DND-41 (cell line): ENCODE measurements around the gene RXFP4.

Experiments used
- ATAC-seq: fragments of 200-7000 bp; cut with Tn5 transposase; 3 replicates; pipeline ENCODE4 v1.9.1; 2021; ENCODE audit warnings: low read depth; ENCODE audit not compliant: insufficient read depth
- DNase-seq: peaks from one replicate; pipeline ENCODE4 v3.0.0-alpha.2; 2020
- H2AFZ ChIP-seq: 2 replicates; pipeline ENCODE4 v1.6.0; 2012; ENCODE audit warnings: low read depth, low read length
- H3K27ac ChIP-seq: 2 replicates; pipeline ENCODE4 v1.5.1; 2012; ENCODE audit warnings: low read length, inconsistent platforms
- H3K27me3 ChIP-seq: fragments of 200-600 bp; sonication (generic); 2 replicates; pipeline ENCODE4 v1.6.0; 2012; ENCODE audit warnings: low read length, mild to moderate bottlenecking, inconsistent platforms; ENCODE audit not compliant: insufficient read depth, poor library complexity
- H3K36me3 ChIP-seq: 2 replicates; pipeline ENCODE4 v1.5.1; 2012; ENCODE audit warnings: low read length, inconsistent platforms; ENCODE audit not compliant: insufficient read depth
- H3K4me1 ChIP-seq: 2 replicates; pipeline ENCODE4 v1.5.1; 2012; ENCODE audit warnings: mild to moderate bottlenecking, low read length; ENCODE audit not compliant: insufficient read depth
- H3K4me2 ChIP-seq: 2 replicates; pipeline ENCODE4 v1.6.0; 2012; ENCODE audit warnings: mild to moderate bottlenecking, moderate library complexity, low read length, inconsistent platforms; ENCODE audit not compliant: insufficient read depth
- H3K4me3 ChIP-seq, 2 experiments: fragments of 200-600 bp in 1 of 2; shearing (Covaris generic) in 1 of 2; 2 replicates each; pipeline ENCODE4 v1.5.1; 2012 to 2016; ENCODE audit warnings: inconsistent platforms in 2 of 2, low read length in 2 of 2, mild to moderate bottlenecking in 2 of 2, low read depth in 1 of 2, moderate library complexity in 1 of 2
- H3K79me2 ChIP-seq: 2 replicates; pipeline ENCODE4 v1.6.0; 2012; ENCODE audit warnings: low read length, inconsistent platforms; ENCODE audit not compliant: insufficient read depth
- H3K9ac ChIP-seq: 2 replicates; pipeline ENCODE4 v1.6.0; 2012; ENCODE audit warnings: low read depth, mild to moderate bottlenecking, inconsistent platforms, low read length, moderate library complexity
- H3K9me3 ChIP-seq: 2 replicates; pipeline ENCODE4 v1.5.1; 2012; ENCODE audit warnings: low read length, moderate library complexity, mild to moderate bottlenecking, inconsistent platforms; ENCODE audit not compliant: insufficient read depth, severe bottlenecking
- H4K20me1 ChIP-seq: 2 replicates; pipeline ENCODE4 v1.6.0; 2012; ENCODE audit warnings: low read length; ENCODE audit not compliant: insufficient read depth
- EZH2 ChIP-seq: IDR thresholded peaks from 3 replicates; pipeline ENCODE4 v1.6.1; 2012; ENCODE audit warnings: borderline replicate concordance, low read depth, mild to moderate bottlenecking, moderate library complexity, low read length, inconsistent platforms; ENCODE audit not compliant: severe bottlenecking
- TF ChIP-seq, protein P1 (sequence below): IDR thresholded peaks from 2 replicates; pipeline ENCODE4 v1.5.1; 2012; ENCODE audit warnings: borderline replicate concordance, low read length, moderate library complexity, mild to moderate bottlenecking; ENCODE audit not compliant: poor library complexity, severe bottlenecking; ENCODE audit errors: extremely low read depth

The RXFP4 gene

DNA sequence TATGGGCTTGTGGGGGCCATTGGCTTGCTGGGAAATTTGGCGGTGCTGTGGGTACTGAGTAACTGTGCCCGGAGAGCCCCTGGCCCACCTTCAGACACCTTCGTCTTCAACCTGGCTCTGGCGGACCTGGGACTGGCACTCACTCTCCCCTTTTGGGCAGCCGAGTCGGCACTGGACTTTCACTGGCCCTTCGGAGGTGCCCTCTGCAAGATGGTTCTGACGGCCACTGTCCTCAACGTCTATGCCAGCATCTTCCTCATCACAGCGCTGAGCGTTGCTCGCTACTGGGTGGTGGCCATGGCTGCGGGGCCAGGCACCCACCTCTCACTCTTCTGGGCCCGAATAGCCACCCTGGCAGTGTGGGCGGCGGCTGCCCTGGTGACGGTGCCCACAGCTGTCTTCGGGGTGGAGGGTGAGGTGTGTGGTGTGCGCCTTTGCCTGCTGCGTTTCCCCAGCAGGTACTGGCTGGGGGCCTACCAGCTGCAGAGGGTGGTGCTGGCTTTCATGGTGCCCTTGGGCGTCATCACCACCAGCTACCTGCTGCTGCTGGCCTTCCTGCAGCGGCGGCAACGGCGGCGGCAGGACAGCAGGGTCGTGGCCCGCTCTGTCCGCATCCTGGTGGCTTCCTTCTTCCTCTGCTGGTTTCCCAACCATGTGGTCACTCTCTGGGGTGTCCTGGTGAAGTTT lies 550 bp downstream of the RXFP4 start:
- H3K27ac ChIP-seq = peak overlapping the region; percentile 37; the same call in 1 of the 2 replicates
- no peaks in the 10 kb centered on the region; the same call in 1 of the 2 replicates for H4K20me1 ChIP-seq
- ATAC-seq (no peak), DNase-seq (no peak)
- H3K4me3 ChIP-seq = no peak overlapping the region
- no peaks in the 10 kb centered on the region for H3K79me2 ChIP-seq
- no peaks in the 10 kb centered on the region for H3K9me3 ChIP-seq
- H3K36me3 ChIP-seq = peaks cover 12% of the 10 kb centered on the region
- no peak overlapping the region for H3K9ac ChIP-seq
- no peak overlapping the region for H3K4me2 ChIP-seq
- no peak overlapping the region for H2AFZ ChIP-seq
- H3K4me1 ChIP-seq = peaks cover 23% of the 10 kb centered on the region
- no peak for TF ChIP-seq EZH2
- TF ChIP-seq, protein P1, sequence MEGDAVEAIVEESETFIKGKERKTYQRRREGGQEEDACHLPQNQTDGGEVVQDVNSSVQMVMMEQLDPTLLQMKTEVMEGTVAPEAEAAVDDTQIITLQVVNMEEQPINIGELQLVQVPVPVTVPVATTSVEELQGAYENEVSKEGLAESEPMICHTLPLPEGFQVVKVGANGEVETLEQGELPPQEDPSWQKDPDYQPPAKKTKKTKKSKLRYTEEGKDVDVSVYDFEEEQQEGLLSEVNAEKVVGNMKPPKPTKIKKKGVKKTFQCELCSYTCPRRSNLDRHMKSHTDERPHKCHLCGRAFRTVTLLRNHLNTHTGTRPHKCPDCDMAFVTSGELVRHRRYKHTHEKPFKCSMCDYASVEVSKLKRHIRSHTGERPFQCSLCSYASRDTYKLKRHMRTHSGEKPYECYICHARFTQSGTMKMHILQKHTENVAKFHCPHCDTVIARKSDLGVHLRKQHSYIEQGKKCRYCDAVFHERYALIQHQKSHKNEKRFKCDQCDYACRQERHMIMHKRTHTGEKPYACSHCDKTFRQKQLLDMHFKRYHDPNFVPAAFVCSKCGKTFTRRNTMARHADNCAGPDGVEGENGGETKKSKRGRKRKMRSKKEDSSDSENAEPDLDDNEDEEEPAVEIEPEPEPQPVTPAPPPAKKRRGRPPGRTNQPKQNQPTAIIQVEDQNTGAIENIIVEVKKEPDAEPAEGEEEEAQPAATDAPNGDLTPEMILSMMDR = no peak
- H3K27me3 ChIP-seq = no peaks in the 10 kb centered on the region

DNA sequence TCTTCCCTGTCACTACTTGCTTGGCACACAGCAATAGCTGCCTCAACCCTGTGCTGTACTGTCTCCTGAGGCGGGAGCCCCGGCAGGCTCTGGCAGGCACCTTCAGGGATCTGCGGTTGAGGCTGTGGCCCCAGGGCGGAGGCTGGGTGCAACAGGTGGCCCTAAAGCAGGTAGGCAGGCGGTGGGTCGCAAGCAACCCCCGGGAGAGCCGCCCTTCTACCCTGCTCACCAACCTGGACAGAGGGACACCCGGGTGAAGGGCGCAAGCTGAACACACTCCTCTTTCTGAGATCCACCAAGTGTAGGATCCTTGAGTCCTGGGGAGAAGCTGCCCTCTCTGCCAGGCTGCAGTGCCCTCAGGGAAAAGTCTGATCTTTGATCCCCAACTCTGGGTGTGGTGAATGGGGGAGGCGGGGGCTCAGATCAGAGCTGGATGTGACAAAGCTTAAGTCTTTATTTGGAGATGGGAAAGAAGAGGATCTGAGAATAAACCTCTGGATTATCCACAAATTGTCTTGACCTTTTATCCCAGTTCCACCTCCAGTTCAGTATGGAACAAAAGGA lies 1.2 kb downstream of the RXFP4 start:
- no peaks in the 10 kb centered on the region for H3K9me3 ChIP-seq
- H4K20me1 ChIP-seq = peaks cover under 1% of the 10 kb centered on the region
- no peak overlapping the region for H3K9ac ChIP-seq
- peaks cover 19% of the 10 kb centered on the region for H3K36me3 ChIP-seq
- TF ChIP-seq, protein P1 = no peak
- no peak for TF ChIP-seq EZH2
- H3K4me2 ChIP-seq = no peak overlapping the region
- no peaks in the 10 kb centered on the region for H3K27me3 ChIP-seq
- ATAC-seq = no peak
- DNase-seq = no peak
- H3K4me3 ChIP-seq = no peak overlapping the region
- no peak overlapping the region for H2AFZ ChIP-seq
- peaks cover 23% of the 10 kb centered on the region for H3K4me1 ChIP-seq
- no peaks in the 10 kb centered on the region for H3K79me2 ChIP-seq
- no peak overlapping the region for H3K27ac ChIP-seq

DNA sequence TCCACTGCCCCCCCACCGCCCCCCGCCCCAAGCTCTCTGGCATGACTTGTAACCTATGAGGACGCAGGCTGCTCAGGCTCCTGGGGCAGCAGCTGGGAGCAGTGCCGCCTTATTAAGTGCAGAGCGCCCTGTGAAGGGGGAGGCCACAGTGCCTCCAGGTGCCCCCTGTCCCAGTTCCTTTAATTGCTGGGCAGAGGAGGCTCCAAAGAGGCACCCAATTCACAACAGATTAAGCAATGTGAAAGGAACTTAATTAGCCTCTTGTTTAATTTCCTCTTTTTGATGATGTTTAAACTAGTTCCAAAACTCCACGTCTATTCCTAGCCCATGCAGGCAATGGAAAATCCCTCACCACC lies 3.0 kb downstream of the RXFP4 start:
- Histone ChIP-seq H3K27me3 (no peaks in the 10 kb centered on the region), H4K20me1 (peaks cover 4% of the 10 kb centered on the region), H2AFZ (no peak overlapping the region), H3K36me3 (peaks cover 30% of the 10 kb centered on the region), H3K4me1 (peaks cover 23% of the 10 kb centered on the region), H3K9me3 (no peaks in the 10 kb centered on the region), H3K27ac (no peak overlapping the region), H3K4me2 (no peak overlapping the region), H3K9ac (no peak overlapping the region), H3K79me2 (no peaks in the 10 kb centered on the region), H3K4me3 (no peak overlapping the region)
- ATAC-seq = no peak
- DNase-seq = no peak
- no peak for TF ChIP-seq EZH2
- TF ChIP-seq, protein P1 = no peak
